ENCODE measurements around the gene PLEKHA7.

Gene PLEKHA7

DNA sequence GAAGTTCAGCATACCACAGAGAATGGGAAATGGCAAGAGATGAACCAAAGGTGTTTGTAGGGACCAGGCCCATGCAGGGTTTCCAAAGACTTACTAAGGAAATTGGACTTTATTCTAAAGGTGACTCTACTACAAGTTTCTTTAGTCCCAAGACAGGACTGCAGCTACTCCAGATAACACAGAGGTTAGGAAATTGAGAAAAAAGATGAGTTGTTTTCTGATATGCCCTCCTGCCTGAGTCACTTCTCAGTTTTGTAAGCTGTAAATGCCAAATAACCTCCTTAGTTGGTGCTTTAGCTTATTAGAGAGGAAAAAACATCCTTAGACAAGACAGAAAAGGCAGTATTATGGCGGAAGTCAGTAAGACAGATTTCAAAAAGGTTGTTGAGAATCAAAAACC is 179.8 kb downstream of the PLEKHA7 start:
- no peak for DNase-seq (ENCODE audit: extremely low read depth, low read depth)
- no peak for TF ChIP-seq CTCF (IDR thresholded peaks at IDR 0.05; ENCODE audit: low read depth, low read length)

DNA sequence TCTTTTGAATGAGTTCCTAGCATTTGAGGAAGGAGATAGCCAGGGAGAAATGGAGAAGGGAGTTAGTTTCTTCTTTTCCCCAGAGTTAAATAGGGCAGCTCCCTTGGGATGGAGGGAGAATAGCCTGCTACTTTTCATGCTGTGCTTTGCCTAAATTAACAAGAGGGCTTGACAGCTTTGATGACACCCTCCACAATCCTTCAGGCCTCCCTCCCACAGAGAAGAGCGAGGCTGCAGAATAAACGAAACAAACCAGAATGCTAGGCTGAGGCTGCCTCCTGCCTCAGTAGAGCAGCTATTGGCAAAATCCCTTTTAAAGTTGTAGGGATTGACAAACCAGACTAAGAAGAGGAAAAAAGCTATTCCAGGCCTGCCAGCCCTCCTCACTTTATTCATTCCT is 181.2 kb downstream of the PLEKHA7 start:
- TF ChIP-seq CTCF (IDR thresholded peaks at IDR 0.05; ENCODE audit: low read depth, low read length): no peak
- no peak for DNase-seq (ENCODE audit: extremely low read depth, low read depth)

DNA sequence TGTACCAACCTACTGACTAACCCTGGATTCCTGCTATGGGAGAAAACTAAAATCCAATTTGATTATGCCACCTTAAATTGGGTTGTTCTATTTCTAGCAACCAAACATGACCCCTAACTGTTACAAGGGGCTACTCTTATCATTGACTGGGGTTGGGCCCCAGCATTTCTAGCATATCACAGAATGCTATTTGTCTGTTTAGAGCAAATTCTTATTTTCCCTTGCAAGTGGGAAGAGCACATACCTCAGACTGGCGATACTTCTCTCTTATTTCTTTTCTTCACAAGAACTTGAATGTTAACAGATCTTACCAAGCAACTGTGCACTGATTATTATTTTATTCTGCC is 182.0 kb downstream of the PLEKHA7 start:
- no peak for TF ChIP-seq CTCF (IDR thresholded peaks at IDR 0.05; ENCODE audit: low read depth, low read length)
- DNase-seq (ENCODE audit: extremely low read depth, low read depth): no peak

GRCh38 chr11:16831316-16832192 is 182.7 kb downstream of the PLEKHA7 start:
- no peak for DNase-seq (ENCODE audit: extremely low read depth, low read depth)

GRCh38 chr11:16827139-16827538 is 187.1 kb downstream of the PLEKHA7 start:
- TF ChIP-seq CTCF (IDR thresholded peaks at IDR 0.05; ENCODE audit: low read depth, low read length): no peak
- DNase-seq (ENCODE audit: extremely low read depth, low read depth): no peak

More at GRCh38 chr11:16831316-16832192, 182.7 kb downstream of the PLEKHA7 start:
- TF ChIP-seq CTCF (IDR thresholded peaks at IDR 0.05; ENCODE audit: low read depth, low read length): no peak

DNA sequence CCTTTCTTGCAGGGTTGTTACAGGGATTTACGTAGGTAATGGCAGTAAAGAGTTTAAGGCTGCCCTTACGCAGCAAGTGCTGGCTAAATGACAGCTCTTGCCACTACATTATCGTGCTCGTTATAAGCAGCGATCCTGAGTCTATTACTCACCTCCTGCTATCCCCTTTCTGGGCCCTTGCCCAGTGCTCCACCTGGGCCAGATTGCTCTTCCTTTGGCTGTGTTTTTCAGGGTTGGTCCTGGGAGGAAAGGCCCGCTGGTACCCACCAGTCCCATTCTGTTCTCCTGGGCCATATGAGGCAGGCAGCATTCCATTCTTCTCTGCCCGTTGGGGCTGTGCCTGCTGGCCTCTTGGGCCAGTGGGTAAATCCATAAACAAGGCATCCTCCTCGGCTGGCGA is 188.2 kb downstream of the PLEKHA7 start:
- no peak for TF ChIP-seq CTCF (IDR thresholded peaks at IDR 0.05; ENCODE audit: low read depth, low read length)
- DNase-seq (ENCODE audit: extremely low read depth, low read depth): no peak

- DNase-seq (ENCODE audit: extremely low read depth, low read depth): no peak
- no peak for TF ChIP-seq CTCF (IDR thresholded peaks at IDR 0.05; ENCODE audit: low read depth, low read length)
These were observed 189.1 kb downstream of the PLEKHA7 start for GRCh38 chr11:16825101-16825500.
